Coronary artery (tissue), 2 donors: ENCODE results near the gene LSM7.

Experiments
- DNase-seq: peaks from one replicate; pipeline ENCODE4 v3.0.0-alpha.2; 2017; ENCODE audit warnings: low spot score
- H3K27ac ChIP-seq, 2 donors: fragments of 200-600 bp; sonication (generic); one replicate each; pipeline ENCODE4 v1.5.1; 2016 to 2019
- H3K4me3 ChIP-seq: fragments of 200-600 bp; sonication (generic); 2 replicates; pipeline ENCODE4 v1.5.1; 2016; ENCODE audit warnings: mild to moderate bottlenecking, moderate library complexity
- CTCF ChIP-seq: fragments of 200-600 bp; sonication (generic); IDR thresholded peaks from one replicate; pipeline ENCODE4 v1.5.1; 2019; ENCODE audit warnings: antibody characterized with exemption

The LSM7 gene

GRCh38 chr19:2306281-2306806 is 22.0 kb downstream of the LSM7 start:
- Histone ChIP-seq H3K27ac (no peak overlapping the region), H3K4me3 (no peak overlapping the region)
- no peak for DNase-seq
- TF ChIP-seq CTCF, result no peak

- no peak overlapping the region for H3K27ac ChIP-seq
- no peak for DNase-seq
- no peak for TF ChIP-seq CTCF
- no peak overlapping the region for H3K4me3 ChIP-seq
These were observed 22.7 kb downstream of the LSM7 start for GRCh38 chr19:2305452-2306280.

- H3K4me3 ChIP-seq, result no peak overlapping the region
- TF ChIP-seq CTCF, result no peak
- no peak overlapping the region for H3K27ac ChIP-seq
- no peak for DNase-seq
These were observed 25.1 kb downstream of the LSM7 start for GRCh38 chr19:2303211-2303798.

- H3K27ac ChIP-seq, result no peak overlapping the region
- no peak for TF ChIP-seq CTCF
- DNase-seq, result no peak
- peak overlapping the region; percentile 50 for H3K4me3 ChIP-seq
These were observed 25.8 kb downstream of the LSM7 start for GRCh38 chr19:2302319-2303210.

- no peak for DNase-seq
- Histone ChIP-seq H3K27ac (no peak overlapping the region), H3K4me3 (no peak overlapping the region)
- no peak for TF ChIP-seq CTCF
These were observed 27.9 kb downstream of the LSM7 start for GRCh38 chr19:2300533-2300932.

- Histone ChIP-seq H3K4me3 (no peak overlapping the region), H3K27ac (no peak overlapping the region)
- TF ChIP-seq CTCF, result no peak
- no peak for DNase-seq
These were observed 32.2 kb downstream of the LSM7 start for GRCh38 chr19:2296141-2296540.
